ENCODE measurements around the gene TMEM208. TPM values are rescaled to one million over a fixed set of nuclear protein-coding genes. Genes with fewer than 3 reads are reported as not detected.

Gene TMEM208
- total and polyA plus RNA-seq, 2 of the 13 experiments (the other 11 are each of a cell fraction or from before 2014, with no cell fraction given), result 58.8 to 72.9 TPM

GRCh38 chr16:67185651-67186134 lies 41.2 kb upstream of the TMEM208 start (continued):
- TF ChIP-seq, protein P1, sequence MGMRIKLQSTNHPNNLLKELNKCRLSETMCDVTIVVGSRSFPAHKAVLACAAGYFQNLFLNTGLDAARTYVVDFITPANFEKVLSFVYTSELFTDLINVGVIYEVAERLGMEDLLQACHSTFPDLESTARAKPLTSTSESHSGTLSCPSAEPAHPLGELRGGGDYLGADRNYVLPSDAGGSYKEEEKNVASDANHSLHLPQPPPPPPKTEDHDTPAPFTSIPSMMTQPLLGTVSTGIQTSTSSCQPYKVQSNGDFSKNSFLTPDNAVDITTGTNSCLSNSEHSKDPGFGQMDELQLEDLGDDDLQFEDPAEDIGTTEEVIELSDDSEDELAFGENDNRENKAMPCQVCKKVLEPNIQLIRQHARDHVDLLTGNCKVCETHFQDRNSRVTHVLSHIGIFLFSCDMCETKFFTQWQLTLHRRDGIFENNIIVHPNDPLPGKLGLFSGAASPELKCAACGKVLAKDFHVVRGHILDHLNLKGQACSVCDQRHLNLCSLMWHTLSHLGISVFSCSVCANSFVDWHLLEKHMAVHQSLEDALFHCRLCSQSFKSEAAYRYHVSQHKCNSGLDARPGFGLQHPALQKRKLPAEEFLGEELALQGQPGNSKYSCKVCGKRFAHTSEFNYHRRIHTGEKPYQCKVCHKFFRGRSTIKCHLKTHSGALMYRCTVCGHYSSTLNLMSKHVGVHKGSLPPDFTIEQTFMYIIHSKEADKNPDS (CRISPR knock-in tag; IDR thresholded peaks at IDR 0.05), result 0 out of 2 replicates have a peak, but pooled peaks have one; percentile 8
- TF ChIP-seq KLF13 (CRISPR knock-in tag; IDR thresholded peaks at IDR 0.05) (0 out of 2 replicates have a peak, but pooled peaks have one; percentile 6), ZSCAN12 (CRISPR knock-in tag; IDR thresholded peaks at IDR 0.05) (0 out of 2 replicates have a peak, but pooled peaks have one; percentile 53), LCORL (IDR thresholded peaks at IDR 0.05) (no peak), LCORL (CRISPR knock-in tag; IDR thresholded peaks at IDR 0.05) (peak; percentile 22; the same call in 1 of the 2 replicates), TGIF2 (CRISPR knock-in tag; IDR thresholded peaks at IDR 0.05) (no peak), TEAD2 (CRISPR knock-in tag; IDR thresholded peaks at IDR 0.05) (0 out of 2 replicates have a peak, but pooled peaks have one; percentile 7), ZNF614 (CRISPR knock-in tag; IDR thresholded peaks at IDR 0.05; ENCODE audit: borderline replicate concordance) (no peak), ZNF776 (CRISPR knock-in tag; IDR thresholded peaks at IDR 0.05) (peak; percentile 4; the same call in 1 of the 2 replicates), THAP9 (CRISPR knock-in tag; IDR thresholded peaks at IDR 0.05; ENCODE audit: borderline replicate concordance) (0 out of 2 replicates have a peak, but pooled peaks have one; percentile 1), CBX1 (IDR thresholded peaks at IDR 0.05; ENCODE audit: low read depth) (peak; percentile 3), ZBTB46 (CRISPR knock-in tag; IDR thresholded peaks at IDR 0.05; ENCODE audit: borderline replicate concordance) (0 out of 2 replicates have a peak, but pooled peaks have one; percentile 4), ZNF329 (CRISPR knock-in tag; IDR thresholded peaks at IDR 0.05; ENCODE audit: low read depth) (peak; percentile 16; the same call in 1 of the 2 replicates), HNF4G (IDR thresholded peaks at IDR 0.05; ENCODE audit: borderline replicate concordance, low read depth, low read length) (no peak), HNF4G (CRISPR knock-in tag; IDR thresholded peaks at IDR 0.05; ENCODE audit: borderline replicate concordance, low read depth) (0 out of 2 replicates have a peak, but pooled peaks have one; percentile 5), GABPB1 (CRISPR knock-in tag; IDR thresholded peaks at IDR 0.05) (no peak)
- TF ChIP-seq, protein P2, sequence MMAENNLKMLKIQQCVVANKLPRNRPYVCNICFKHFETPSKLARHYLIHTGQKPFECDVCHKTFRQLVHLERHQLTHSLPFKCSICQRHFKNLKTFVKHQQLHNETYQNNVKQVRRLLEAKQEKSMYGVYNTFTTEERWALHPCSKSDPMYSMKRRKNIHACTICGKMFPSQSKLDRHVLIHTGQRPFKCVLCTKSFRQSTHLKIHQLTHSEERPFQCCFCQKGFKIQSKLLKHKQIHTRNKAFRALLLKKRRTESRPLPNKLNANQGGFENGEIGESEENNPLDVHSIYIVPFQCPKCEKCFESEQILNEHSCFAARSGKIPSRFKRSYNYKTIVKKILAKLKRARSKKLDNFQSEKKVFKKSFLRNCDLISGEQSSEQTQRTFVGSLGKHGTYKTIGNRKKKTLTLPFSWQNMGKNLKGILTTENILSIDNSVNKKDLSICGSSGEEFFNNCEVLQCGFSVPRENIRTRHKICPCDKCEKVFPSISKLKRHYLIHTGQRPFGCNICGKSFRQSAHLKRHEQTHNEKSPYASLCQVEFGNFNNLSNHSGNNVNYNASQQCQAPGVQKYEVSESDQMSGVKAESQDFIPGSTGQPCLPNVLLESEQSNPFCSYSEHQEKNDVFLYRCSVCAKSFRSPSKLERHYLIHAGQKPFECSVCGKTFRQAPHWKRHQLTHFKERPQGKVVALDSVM (CRISPR knock-in tag; IDR thresholded peaks at IDR 0.05), result no peak
- TF ChIP-seq, protein P3, sequence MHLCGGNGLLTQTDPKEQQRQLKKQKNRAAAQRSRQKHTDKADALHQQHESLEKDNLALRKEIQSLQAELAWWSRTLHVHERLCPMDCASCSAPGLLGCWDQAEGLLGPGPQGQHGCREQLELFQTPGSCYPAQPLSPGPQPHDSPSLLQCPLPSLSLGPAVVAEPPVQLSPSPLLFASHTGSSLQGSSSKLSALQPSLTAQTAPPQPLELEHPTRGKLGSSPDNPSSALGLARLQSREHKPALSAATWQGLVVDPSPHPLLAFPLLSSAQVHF (CRISPR knock-in tag; IDR thresholded peaks at IDR 0.05), result no peak
- TF ChIP-seq, protein P4, sequence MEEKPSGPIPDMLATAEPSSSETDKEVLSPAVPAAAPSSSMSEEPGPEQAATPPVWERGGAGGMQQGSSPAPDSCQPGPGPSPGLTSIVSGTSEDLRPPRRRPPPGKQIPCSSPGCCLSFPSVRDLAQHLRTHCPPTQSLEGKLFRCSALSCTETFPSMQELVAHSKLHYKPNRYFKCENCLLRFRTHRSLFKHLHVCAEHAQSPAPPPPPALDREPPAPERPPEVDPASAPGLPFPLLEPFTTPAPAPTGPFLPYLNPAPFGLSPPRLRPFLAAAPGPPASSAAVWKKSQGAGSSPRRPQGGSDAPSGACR (CRISPR knock-in tag; IDR thresholded peaks at IDR 0.05), result 0 out of 2 replicates have a peak, but pooled peaks have one; percentile 11

Measured in HepG2 (cell line).